Putamen (tissue), 1 donor: ENCODE results near the gene XAGE1B.
"Not testable (repeated sequence)": the region's sequence is repeated elsewhere in the genome, so short reads cannot be mapped to it uniquely, and the experiment has no call there.

ENCODE experiments used
- DNase-seq: peaks from one replicate; pipeline ENCODE4 v3.0.0-alpha.2; 2016; ENCODE audit warnings: low spot score

The XAGE1B gene

GRCh38 chrX:52516987-52517325, at the start of gene XAGE1B:
TSS of gene XAGE1B (minus strand) at chrX:52517063. CDS start at chrX:52515527, 1,536 bp downstream.
- not testable (repeated sequence) for DNase-seq

- no peak for DNase-seq
Observed at GRCh38 chrX:52563105-52563504, 46.2 kb upstream of the XAGE1B start.

- no peak for DNase-seq
Observed at GRCh38 chrX:52558140-52558539, 41.3 kb upstream of the XAGE1B start.

GRCh38 chrX:52556741-52557140, 39.9 kb upstream of the XAGE1B start:
- no peak for DNase-seq

GRCh38 chrX:52553995-52554642, 37.3 kb upstream of the XAGE1B start:
- DNase-seq = no peak

- DNase-seq = not testable (repeated sequence)
Observed at GRCh38 chrX:52548769-52549168, 31.9 kb upstream of the XAGE1B start.

GRCh38 chrX:52544147-52544840, 27.4 kb upstream of the XAGE1B start:
- no peak for DNase-seq

- DNase-seq = no peak
Observed at GRCh38 chrX:52542311-52542710, 25.4 kb upstream of the XAGE1B start.

- not testable (repeated sequence) for DNase-seq
Observed at GRCh38 chrX:52541051-52541450, 24.2 kb upstream of the XAGE1B start.

- DNase-seq = not testable (repeated sequence)
Observed at GRCh38 chrX:52516110-52516986, 515 bp downstream of the XAGE1B start.

GRCh38 chrX:52511126-52511525, 5.7 kb downstream of the XAGE1B start:
- not testable (repeated sequence) for DNase-seq

- DNase-seq = no peak
Observed at GRCh38 chrX:52509916-52510315, 6.9 kb downstream of the XAGE1B start.

- DNase-seq = no peak
Observed at GRCh38 chrX:52507331-52507730, 9.5 kb downstream of the XAGE1B start.

GRCh38 chrX:52504551-52504950, 12.3 kb downstream of the XAGE1B start:
- no peak for DNase-seq

GRCh38 chrX:52501362-52501761, 15.5 kb downstream of the XAGE1B start:
- not testable (repeated sequence) for DNase-seq

- DNase-seq = not testable (repeated sequence)
Observed at GRCh38 chrX:52496419-52496772, 20.5 kb downstream of the XAGE1B start.

GRCh38 chrX:52495545-52496418, 21.1 kb downstream of the XAGE1B start, which contains the start of gene XAGE1A:
TSS of gene XAGE1A (plus strand) at chrX:52495808. CDS start at chrX:52497362, 1,554 bp downstream.
- not testable (repeated sequence) for DNase-seq

GRCh38 chrX:52471301-52471700, 45.6 kb downstream of the XAGE1B start:
- not testable (repeated sequence) for DNase-seq
